Psoas muscle (tissue), 8 donors: ENCODE measurements around the gene CSRNP3. TPM values are rescaled to one million over a fixed set of nuclear protein-coding genes. Genes with fewer than 3 reads are reported as not detected.

Experiments
- ATAC-seq, 4 donors: fragments of 200-7000 bp; cut with Tn5 transposase; one replicate each; pipeline ENCODE4 v1.9.1; 2020; ENCODE audit warnings: moderate library complexity in 3 of 4, mild to moderate bottlenecking in 2 of 4
- DNase-seq, 2 donors: peaks; one replicate each; pipeline ENCODE4 v3.0.0-alpha.2; 2020
- H3K27ac ChIP-seq: fragments of 200-600 bp; one replicate; pipeline ENCODE4 v1.8.0; 2022
- H3K27me3 ChIP-seq, 3 donors: fragments of 200-600 bp in 1 of 3; one replicate each; pipeline versions ENCODE4 v1.6.1 to v1.8.0; 2013 to 2022; ENCODE audit warnings: low read length in 2 of 3, mild to moderate bottlenecking in 2 of 3, moderate library complexity in 1 of 3; ENCODE audit not compliant: insufficient read depth in 3 of 3
- H3K36me3 ChIP-seq, 2 donors: fragments of 200-600 bp in 1 of 2; one replicate each; pipeline versions ENCODE4 v1.6.1 to v1.8.0; 2013 to 2022; ENCODE audit warnings: low read depth in 1 of 2, mild to moderate bottlenecking in 1 of 2, moderate library complexity in 1 of 2; ENCODE audit not compliant: insufficient read depth in 1 of 2
- H3K4me1 ChIP-seq: fragments of 200-600 bp; one replicate; pipeline ENCODE4 v1.8.0; 2022
- H3K4me3 ChIP-seq: fragments of 200-600 bp; one replicate; pipeline ENCODE4 v1.8.0; 2022; ENCODE audit warnings: mild to moderate bottlenecking
- H3K9me3 ChIP-seq: fragments of 200-600 bp; one replicate; pipeline ENCODE4 v1.8.0; 2022
- WGBS, 3 donors: extraction: QIAGEN DNeasy Blood & Tissue Kit; methylation state at CpG; one replicate each; pipeline versions ENCODE4 v1.1.6 to v1.1.7; 2013; 5-methylcytosine and 5-hydroxymethylcytosine counted together
- intact Hi-C, 2 donors: fragments of 100-400 bp; cut with DNase I; formaldehyde crosslinking; loops; one replicate each; pipeline versions ENCODE4 v1.11.0 to v1.14.2; 2022
- polyA plus RNA-seq, 3 donors: library from polyadenylated mRNA; stranded (reverse); fragments of 200-250 nt; gene quantifications; one replicate each; pipeline ENCODE4 v1.2.3, GENCODE V29; 2013
- total RNA-seq, 4 donors: library from RNA; stranded (reverse); fragmentation: NEBNext Ultra II Directional in 2 of 4; extraction: Animal tissue kit (Norgen Biotek cat#: 25700) in 2 of 4; gene quantifications; one replicate each; pipeline versions ENCODE4 v1.2.1 to v1.2.4, GENCODE V29; 2021 to 2023
- TF ChIP-seq, protein P1 (sequence below): fragments of 200-600 bp; IDR thresholded peaks from one replicate; pipeline ENCODE4 v1.8.0; 2022; ENCODE audit warnings: antibody characterized with exemption
- donor health status: healthy with polysubstance abuse.
- donor health status: DM: no; HTN: no; CAD: no; lungs with moderate emphysema.
- donor health status: Bipolar disorder and iron deficiency.
- donor health status: healthy.
- donor health status: DM: yes; HTN: yes; CAD: no.
- donor health status: DM: no; HTN: no; CAD: no.
- donor health status: DM: no; HTN: no; CAD: no.
- donor health status: DM: yes; HTN: yes; CAD: no.

The CSRNP3 gene
- total and polyA plus RNA-seq, 7 donors, result 0.04 to 1.6 (median 0.13) TPM; not detected in 1

DNA sequence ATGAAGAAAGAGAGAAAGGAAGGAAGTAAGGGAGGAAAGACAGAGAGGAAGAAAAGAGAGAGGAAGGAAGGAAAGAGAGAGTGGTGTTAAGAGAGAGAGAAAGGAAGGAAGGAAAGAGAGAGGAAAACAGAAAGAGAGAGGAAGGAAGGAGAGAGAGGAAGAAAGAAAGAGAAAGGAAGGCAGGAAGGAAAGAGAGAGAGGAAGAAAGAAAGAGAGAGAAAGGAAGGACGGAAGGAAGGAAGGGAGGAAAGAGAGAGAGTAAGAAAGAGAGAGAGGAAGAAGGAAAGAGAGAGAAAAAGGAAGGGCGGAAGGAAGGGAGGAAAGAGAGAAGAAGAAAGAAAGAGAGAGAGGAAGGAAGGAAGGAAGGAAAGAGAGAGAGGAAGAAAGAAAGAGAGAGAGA, 197.1 kb downstream of the CSRNP3 start:
- TF ChIP-seq, protein P1, sequence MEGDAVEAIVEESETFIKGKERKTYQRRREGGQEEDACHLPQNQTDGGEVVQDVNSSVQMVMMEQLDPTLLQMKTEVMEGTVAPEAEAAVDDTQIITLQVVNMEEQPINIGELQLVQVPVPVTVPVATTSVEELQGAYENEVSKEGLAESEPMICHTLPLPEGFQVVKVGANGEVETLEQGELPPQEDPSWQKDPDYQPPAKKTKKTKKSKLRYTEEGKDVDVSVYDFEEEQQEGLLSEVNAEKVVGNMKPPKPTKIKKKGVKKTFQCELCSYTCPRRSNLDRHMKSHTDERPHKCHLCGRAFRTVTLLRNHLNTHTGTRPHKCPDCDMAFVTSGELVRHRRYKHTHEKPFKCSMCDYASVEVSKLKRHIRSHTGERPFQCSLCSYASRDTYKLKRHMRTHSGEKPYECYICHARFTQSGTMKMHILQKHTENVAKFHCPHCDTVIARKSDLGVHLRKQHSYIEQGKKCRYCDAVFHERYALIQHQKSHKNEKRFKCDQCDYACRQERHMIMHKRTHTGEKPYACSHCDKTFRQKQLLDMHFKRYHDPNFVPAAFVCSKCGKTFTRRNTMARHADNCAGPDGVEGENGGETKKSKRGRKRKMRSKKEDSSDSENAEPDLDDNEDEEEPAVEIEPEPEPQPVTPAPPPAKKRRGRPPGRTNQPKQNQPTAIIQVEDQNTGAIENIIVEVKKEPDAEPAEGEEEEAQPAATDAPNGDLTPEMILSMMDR, result no peak
- Histone ChIP-seq H3K4me3 (no peak overlapping the region), H3K27me3 (no peaks in the 10 kb centered on the region), H3K4me1 (no peaks in the 10 kb centered on the region), H3K36me3 (no peaks in the 10 kb centered on the region), H3K9me3 (no peaks in the 10 kb centered on the region), H3K27ac (no peak overlapping the region)
- WGBS, 3 donors, result 92 to 100% (median 97%) methylated on average over 2 of the region's 2 CpGs
- no peak for DNase-seq
- intact Hi-C loops, result no loop called here
- no peak for ATAC-seq

DNA sequence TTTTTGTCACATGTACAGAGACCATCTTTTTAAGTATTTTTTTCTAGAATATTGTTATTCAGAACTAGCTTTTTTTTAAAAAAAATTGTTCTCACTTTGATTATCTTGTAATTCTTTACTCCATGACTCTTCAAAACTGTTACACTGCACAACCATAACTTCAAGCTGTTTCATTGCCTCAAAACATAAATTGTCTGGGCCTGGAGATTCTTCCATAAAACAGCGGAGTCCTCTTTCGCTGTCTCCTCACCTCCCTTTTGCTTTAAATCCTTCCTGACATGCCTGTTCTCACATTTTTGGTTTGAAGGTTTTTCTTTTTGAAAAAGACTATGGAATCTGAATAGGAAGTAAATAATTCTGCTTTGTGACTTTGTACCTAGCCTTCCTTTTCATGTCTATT, 197.9 kb downstream of the CSRNP3 start:
- no peak overlapping the region for H3K27ac ChIP-seq
- H3K4me3 ChIP-seq, result no peak overlapping the region
- no peaks in the 10 kb centered on the region for H3K9me3 ChIP-seq
- intact Hi-C loops, result no loop called here
- H3K36me3 ChIP-seq, result no peaks in the 10 kb centered on the region
- H3K27me3 ChIP-seq, result no peaks in the 10 kb centered on the region
- no peak for DNase-seq
- no peak for ATAC-seq
- H3K4me1 ChIP-seq, result no peaks in the 10 kb centered on the region
- WGBS, 3 donors, result 48 to 69% (median 50%) methylated on average over 2 of the region's 2 CpGs
- TF ChIP-seq, protein P1, result no peak

DNA sequence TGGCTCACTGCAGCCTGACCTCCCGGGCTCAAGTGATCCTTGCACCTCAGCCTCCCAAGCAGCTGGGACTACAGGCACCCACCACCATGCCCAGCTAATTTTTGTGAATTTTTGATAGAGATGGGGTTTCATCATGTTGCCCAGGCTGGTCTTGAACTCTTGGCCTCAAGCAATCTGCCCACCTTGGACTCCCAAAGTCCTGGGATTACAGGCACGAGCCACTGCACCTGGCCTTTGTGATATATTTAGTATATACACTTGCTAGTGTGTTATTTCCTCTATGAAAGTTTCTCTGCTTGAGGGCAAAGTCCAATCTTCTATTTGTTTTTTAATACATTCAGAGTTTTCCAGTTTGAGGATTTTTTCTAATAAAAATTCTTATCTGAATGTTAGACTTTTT, 205.3 kb downstream of the CSRNP3 start:
- TF ChIP-seq, protein P1, result no peak
- ATAC-seq, result no peak
- Histone ChIP-seq H3K36me3 (no peaks in the 10 kb centered on the region), H3K9me3 (no peaks in the 10 kb centered on the region), H3K4me3 (no peak overlapping the region), H3K27ac (no peak overlapping the region), H3K4me1 (no peaks in the 10 kb centered on the region), H3K27me3 (no peaks in the 10 kb centered on the region)
- intact Hi-C loops, result no loop called here
- 74 to 88% (median 85%) methylated on average over 2 of the region's 2 CpGs for WGBS, 3 donors
- no peak for DNase-seq

DNA sequence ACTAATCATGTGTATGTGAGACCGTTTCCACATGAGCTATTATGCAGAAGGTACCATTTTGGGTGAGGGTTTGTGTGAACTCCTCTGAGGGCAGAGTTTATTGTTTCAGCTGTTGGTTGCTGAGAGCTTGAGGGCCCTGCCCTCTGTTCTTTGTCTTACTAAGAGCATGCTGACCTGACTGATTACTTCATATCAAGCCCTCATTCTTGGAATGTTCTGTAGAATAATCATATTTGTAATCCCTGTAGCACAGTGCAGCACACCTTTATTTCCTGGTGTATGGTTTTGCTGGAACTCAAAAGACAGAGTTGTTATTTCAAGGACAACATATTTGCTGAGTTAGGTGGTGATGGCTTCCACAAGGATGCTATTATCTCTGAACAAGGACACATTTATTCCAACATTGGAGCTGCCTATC, 206.1 kb downstream of the CSRNP3 start:
- Histone ChIP-seq H3K9me3 (no peaks in the 10 kb centered on the region), H3K36me3 (no peaks in the 10 kb centered on the region), H3K27ac (no peak overlapping the region), H3K4me1 (no peaks in the 10 kb centered on the region), H3K4me3 (no peak overlapping the region), H3K27me3 (no peaks in the 10 kb centered on the region)
- ATAC-seq (no peak), DNase-seq (no peak)
- intact Hi-C loops, result no loop called here
- TF ChIP-seq, protein P1, result no peak
- WGBS, 3 donors, result 35 to 41% (median 40%) methylated on average over 1 of the region's 1 CpG

DNA sequence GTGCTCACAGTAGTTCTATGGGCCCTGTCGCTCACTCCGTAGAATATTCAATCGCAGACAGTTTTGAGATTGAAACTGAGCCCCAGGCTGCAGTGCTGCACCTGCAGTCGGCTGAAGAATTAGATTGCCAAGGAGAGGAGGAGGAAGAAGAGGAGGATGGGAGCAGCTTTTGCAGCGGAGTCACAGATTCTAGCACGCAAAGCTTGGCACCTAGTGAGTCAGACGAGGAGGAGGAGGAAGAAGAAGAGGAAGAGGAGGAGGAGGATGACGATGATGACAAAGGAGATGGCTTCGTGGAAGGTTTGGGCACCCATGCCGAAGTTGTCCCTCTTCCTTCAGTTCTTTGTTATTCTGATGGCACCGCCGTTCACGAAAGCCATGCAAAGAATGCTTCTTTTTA, 209.4 kb downstream of the CSRNP3 start:
- WGBS, 3 donors, result 73 to 80% (median 76%) methylated on average over 13 of the region's 13 CpGs
- TF ChIP-seq, protein P1, result no peak
- intact Hi-C loops, result no loop called here
- no peak for DNase-seq
- H3K4me3 ChIP-seq, result no peak overlapping the region
- no peak overlapping the region for H3K27ac ChIP-seq
- H3K9me3 ChIP-seq, result no peaks in the 10 kb centered on the region
- no peaks in the 10 kb centered on the region for H3K36me3 ChIP-seq
- no peaks in the 10 kb centered on the region for H3K4me1 ChIP-seq
- no peaks in the 10 kb centered on the region for H3K27me3 ChIP-seq
- ATAC-seq, result no peak
